Activated CD4-positive, alpha-beta T cell treated with anti-CD3 and anti-CD28 coated beads for 24 hours (primary cell): ENCODE data around the gene CBX7.

Experiments
- DNase-seq, 2 donors: peaks; one replicate each; pipeline ENCODE4 v3.0.0-alpha.2; 2020; ENCODE audit warnings: low read depth in 2 of 2

Gene CBX7

GRCh38 chr22:39148026-39148726 is 4.3 kb downstream of the CBX7 start:
- DNase-seq = no peak

- no peak for DNase-seq
These were observed 5.0 kb downstream of the CBX7 start for GRCh38 chr22:39147335-39148025.

GRCh38 chr22:39146256-39147101 is 6.0 kb downstream of the CBX7 start:
- no peak for DNase-seq

GRCh38 chr22:39144101-39144767 is 8.2 kb downstream of the CBX7 start:
- no peak for DNase-seq

- no peak for DNase-seq
These were observed 10.3 kb downstream of the CBX7 start for GRCh38 chr22:39142088-39142680.

GRCh38 chr22:39139933-39140332 is 12.5 kb downstream of the CBX7 start:
- DNase-seq = no peak

- no peak for DNase-seq
These were observed 14.0 kb downstream of the CBX7 start for GRCh38 chr22:39138357-39138997.

GRCh38 chr22:39136317-39136716 is 16.2 kb downstream of the CBX7 start:
- no peak for DNase-seq

GRCh38 chr22:39135092-39135896 is 17.2 kb downstream of the CBX7 start:
- DNase-seq = no peak

GRCh38 chr22:39134366-39135091 is 18.0 kb downstream of the CBX7 start:
- no peak for DNase-seq

- no peak for DNase-seq
These were observed 18.6 kb downstream of the CBX7 start for GRCh38 chr22:39133871-39134270.

GRCh38 chr22:39132871-39133524 is 19.5 kb downstream of the CBX7 start:
- DNase-seq = no peak

- DNase-seq = no peak
These were observed 20.2 kb downstream of the CBX7 start for GRCh38 chr22:39132281-39132680.

- DNase-seq = no peak
These were observed 21.3 kb downstream of the CBX7 start for GRCh38 chr22:39130892-39131855.

- no peak for DNase-seq
These were observed 22.3 kb downstream of the CBX7 start for GRCh38 chr22:39130152-39130704.

- no peak for DNase-seq
These were observed 22.7 kb downstream of the CBX7 start for GRCh38 chr22:39129746-39130145.

- no peak for DNase-seq
These were observed 23.4 kb downstream of the CBX7 start for GRCh38 chr22:39129081-39129480.

- no peak for DNase-seq
These were observed 24.0 kb downstream of the CBX7 start for GRCh38 chr22:39128508-39128907.
